ENCODE results near the gene CYP2U1.
"Not testable (repeated sequence)": the region's sequence is repeated elsewhere in the genome, so short reads cannot be mapped to it uniquely, and the experiment has no call there.

Gene CYP2U1

DNA sequence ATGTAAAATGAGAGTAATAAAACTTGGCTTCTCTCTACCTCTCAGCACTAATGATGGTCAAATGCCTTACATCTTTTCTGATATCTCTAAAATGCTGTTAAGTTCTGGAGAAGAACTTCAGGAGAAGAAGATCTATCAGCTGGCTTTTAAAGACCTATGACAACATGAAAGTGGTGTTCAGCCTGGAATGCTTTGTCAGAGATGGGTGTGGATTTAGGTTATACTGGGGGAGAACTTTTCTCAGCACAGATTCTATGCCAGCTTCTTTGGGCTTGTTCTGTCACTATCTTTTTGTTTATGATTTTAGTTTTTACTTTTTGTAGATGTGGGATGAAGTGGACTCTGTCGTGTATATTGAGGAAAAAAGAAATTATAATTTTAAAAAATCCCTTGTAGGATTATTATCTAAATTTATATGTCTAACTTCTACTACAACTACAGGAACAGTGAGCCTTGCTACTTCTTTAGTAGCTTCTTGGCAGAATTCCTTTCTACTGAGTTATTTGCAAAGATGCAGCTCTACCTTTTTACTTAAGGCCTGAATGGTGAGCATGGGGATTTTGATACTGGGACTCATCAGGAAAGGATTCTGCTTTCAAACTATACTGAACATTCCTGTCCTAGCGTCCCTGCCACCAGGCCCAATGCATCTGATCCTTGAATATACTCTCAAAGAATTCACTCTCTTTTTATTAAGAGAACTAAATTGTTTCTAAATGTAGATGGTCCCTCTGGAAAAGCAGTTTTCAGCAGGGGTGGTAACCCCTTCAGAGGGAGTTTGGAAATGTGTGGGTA is 19.6 kb downstream of the CYP2U1 start:
- Histone ChIP-seq H3K4me2 (no peak overlapping the region), H3K27ac (no peak overlapping the region), H3K9ac (no peak overlapping the region), H4K20me1 (no peaks in the 10 kb centered on the region), H3K9me3 (peaks cover 7% of the 10 kb centered on the region; the same call in 1 of the 2 replicates), H3K4me3 (no peak overlapping the region), H3K4me1 (no peaks in the 10 kb centered on the region), H3K36me3 (peaks cover 38% of the 10 kb centered on the region), H3K27me3 (no peaks in the 10 kb centered on the region)
- no peak for TF ChIP-seq Cebpa-rat (IDR thresholded peaks at IDR 0.05)

GRCh38 chr4:107951551-107951950 is 20.2 kb downstream of the CYP2U1 start:
- H3K4me1 ChIP-seq = no peaks in the 10 kb centered on the region
- no peak overlapping the region for H3K27ac ChIP-seq
- H4K20me1 ChIP-seq = no peaks in the 10 kb centered on the region
- H3K4me2 ChIP-seq = no peak overlapping the region
- H3K9ac ChIP-seq = no peak overlapping the region
- peaks cover 36% of the 10 kb centered on the region for H3K36me3 ChIP-seq
- no peaks in the 10 kb centered on the region for H3K27me3 ChIP-seq
- H3K9me3 ChIP-seq = peaks cover 11% of the 10 kb centered on the region
- TF ChIP-seq Cebpa-rat (IDR thresholded peaks at IDR 0.05) = no peak
- H3K4me3 ChIP-seq = no peak overlapping the region

DNA sequence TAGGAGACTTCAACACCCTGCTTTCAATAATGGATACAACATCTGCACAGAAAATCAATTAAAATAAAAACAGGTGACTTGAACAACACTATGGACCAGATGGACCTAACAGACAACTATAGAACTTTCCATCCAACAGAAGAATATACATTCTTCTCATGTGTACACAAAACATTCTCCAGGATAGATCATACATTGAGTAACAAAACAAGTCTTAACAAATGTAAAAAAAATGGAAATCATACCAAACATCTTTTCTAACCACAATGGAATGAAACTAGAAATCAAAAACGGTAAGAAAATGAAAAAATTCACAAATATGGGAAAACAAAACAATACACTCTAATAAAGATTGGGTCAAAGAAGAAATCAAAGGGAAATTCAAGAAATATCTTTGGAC is 24.7 kb downstream of the CYP2U1 start:
- H3K4me1 ChIP-seq = no peaks in the 10 kb centered on the region

GRCh38 chr4:107966903-107967302 is 35.6 kb downstream of the CYP2U1 start:
- H3K9ac ChIP-seq = no peak overlapping the region
- no peaks in the 10 kb centered on the region for H3K27me3 ChIP-seq
- no peak overlapping the region for H3K4me3 ChIP-seq
- peaks cover 2% of the 10 kb centered on the region for H3K4me1 ChIP-seq
- H3K4me2 ChIP-seq = no peak overlapping the region
- H3K27ac ChIP-seq = no peak overlapping the region
- H3K36me3 ChIP-seq = no peaks in the 10 kb centered on the region
- H3K9me3 ChIP-seq = peaks cover 6% of the 10 kb centered on the region; the same call in 1 of the 2 replicates
- TF ChIP-seq Cebpa-rat (IDR thresholded peaks at IDR 0.05) = no peak
- no peaks in the 10 kb centered on the region for H4K20me1 ChIP-seq

More for the DNA sequence above, 24.7 kb downstream of the CYP2U1 start:
- peaks cover 2% of the 10 kb centered on the region; the same call in 1 of the 2 replicates for H3K36me3 ChIP-seq
- TF ChIP-seq Cebpa-rat (IDR thresholded peaks at IDR 0.05) = no peak
- H3K27ac ChIP-seq = no peak overlapping the region
- no peak overlapping the region for H3K9ac ChIP-seq
- H3K4me3 ChIP-seq = no peak overlapping the region
- no peaks in the 10 kb centered on the region for H3K27me3 ChIP-seq
- H3K4me2 ChIP-seq = no peak overlapping the region
- H4K20me1 ChIP-seq = no peaks in the 10 kb centered on the region
- H3K9me3 ChIP-seq = peaks cover 20% of the 10 kb centered on the region

DNA sequence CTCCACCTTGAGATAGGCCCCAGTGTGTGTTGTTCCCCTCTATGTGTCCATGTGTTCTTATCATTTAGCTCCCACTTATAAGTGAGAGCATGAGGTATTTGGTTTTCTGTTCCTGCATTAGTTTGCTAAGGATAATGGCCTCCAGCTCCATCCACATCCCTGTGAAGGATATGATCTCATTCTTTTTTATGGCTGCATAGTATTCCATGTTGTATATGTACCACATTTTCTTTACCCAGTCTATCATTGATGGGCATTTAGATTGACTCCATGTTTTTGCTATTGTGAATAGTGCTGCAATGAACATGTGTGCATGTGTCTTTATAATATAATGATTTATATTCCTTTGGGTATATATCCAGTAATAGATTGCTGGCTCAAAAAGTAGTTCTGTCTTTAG is 36.2 kb downstream of the CYP2U1 start:
- H3K9ac ChIP-seq, H3K9me3 ChIP-seq, H3K4me3 ChIP-seq, H4K20me1 ChIP-seq, H3K27me3 ChIP-seq, H3K4me2 ChIP-seq, H3K27ac ChIP-seq, H3K4me1 ChIP-seq, H3K36me3 ChIP-seq: not testable (repeated sequence)

GRCh38 chr4:107967921-107968320 is 36.6 kb downstream of the CYP2U1 start:
- H3K36me3 ChIP-seq, H4K20me1 ChIP-seq, H3K27ac ChIP-seq, H3K4me2 ChIP-seq, H3K27me3 ChIP-seq, H3K9ac ChIP-seq, H3K9me3 ChIP-seq, H3K4me3 ChIP-seq, H3K4me1 ChIP-seq: not testable (repeated sequence)

DNA sequence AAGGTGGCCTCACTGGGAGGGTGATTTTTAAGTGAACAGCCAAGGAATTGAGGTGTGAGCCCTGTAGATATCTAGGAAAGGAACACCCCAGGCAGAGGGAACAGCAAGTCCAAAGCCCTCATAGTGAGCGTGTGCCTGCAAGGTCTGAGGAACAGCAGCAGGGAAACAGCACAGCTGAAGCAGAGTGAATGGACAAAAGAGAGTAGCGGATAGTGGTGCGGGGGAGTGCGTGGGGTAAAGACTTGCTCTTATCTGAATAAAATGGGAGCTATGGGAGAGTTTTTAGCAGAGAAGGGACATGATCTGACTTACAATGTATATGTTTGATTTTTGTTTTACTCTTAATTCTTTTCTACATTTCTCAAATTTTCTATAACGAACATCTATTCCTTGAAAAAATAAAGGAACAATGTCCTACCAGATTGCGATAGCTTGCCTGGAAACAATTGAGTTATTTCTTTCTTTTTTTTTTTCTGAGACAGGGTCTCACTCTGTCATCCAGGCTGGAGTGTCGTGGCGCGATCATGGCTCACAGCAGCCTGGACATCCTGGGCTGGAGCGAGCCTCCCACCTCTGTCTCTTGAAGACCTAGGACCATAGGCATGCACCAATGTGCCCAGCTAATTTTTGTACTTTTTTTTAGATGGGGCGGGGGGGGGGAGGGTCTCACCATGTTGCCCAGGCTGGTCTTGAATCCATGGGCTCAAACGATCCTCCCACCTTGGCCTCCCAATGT is 38.9 kb downstream of the CYP2U1 start:
- H3K4me2 ChIP-seq = no peak overlapping the region
- H4K20me1 ChIP-seq = no peaks in the 10 kb centered on the region
- H3K27me3 ChIP-seq = no peaks in the 10 kb centered on the region
- H3K36me3 ChIP-seq = no peaks in the 10 kb centered on the region
- peaks cover 9% of the 10 kb centered on the region; the same call in 1 of the 2 replicates for H3K9me3 ChIP-seq
- H3K4me3 ChIP-seq = no peak overlapping the region
- no peak overlapping the region for H3K27ac ChIP-seq
- H3K4me1 ChIP-seq = peaks cover 8% of the 10 kb centered on the region
- TF ChIP-seq Cebpa-rat (IDR thresholded peaks at IDR 0.05) = no peak
- no peak overlapping the region for H3K9ac ChIP-seq

GRCh38 chr4:107972605-107973004 is 41.3 kb downstream of the CYP2U1 start:
- Histone ChIP-seq H3K9me3 (peaks cover 3% of the 10 kb centered on the region; the same call in 1 of the 2 replicates), H3K27ac (no peak overlapping the region), H3K36me3 (no peaks in the 10 kb centered on the region), H3K27me3 (no peaks in the 10 kb centered on the region), H4K20me1 (no peaks in the 10 kb centered on the region), H3K4me1 (peaks cover 8% of the 10 kb centered on the region), H3K9ac (no peak overlapping the region), H3K4me3 (no peak overlapping the region), H3K4me2 (no peak overlapping the region)
- TF ChIP-seq Cebpa-rat (IDR thresholded peaks at IDR 0.05) = no peak

DNA sequence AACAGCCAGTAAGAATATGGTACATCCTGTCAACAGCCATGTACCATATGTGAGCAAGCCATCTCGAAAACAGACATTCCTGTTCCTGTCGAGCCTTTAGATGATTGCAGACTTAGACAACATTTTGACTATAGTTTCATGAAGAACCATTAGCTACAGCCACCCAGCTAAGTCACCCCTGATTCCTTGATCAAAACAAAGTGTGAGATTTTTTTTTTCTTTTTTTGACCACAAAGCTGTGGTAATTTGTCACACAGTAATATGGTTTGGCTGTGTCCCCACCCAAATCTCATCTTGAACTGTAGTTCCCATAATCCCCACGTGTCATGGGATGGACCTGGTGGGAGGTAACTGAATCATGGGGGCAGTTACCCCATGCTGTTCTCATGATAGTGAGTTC is 43.2 kb downstream of the CYP2U1 start:
- Histone ChIP-seq H3K4me1 (peaks cover 8% of the 10 kb centered on the region), H3K36me3 (no peaks in the 10 kb centered on the region), H3K9me3 (peaks cover 3% of the 10 kb centered on the region), H3K27ac (no peak overlapping the region), H3K9ac (no peak overlapping the region), H4K20me1 (no peaks in the 10 kb centered on the region), H3K4me3 (no peak overlapping the region), H3K27me3 (no peaks in the 10 kb centered on the region), H3K4me2 (no peak overlapping the region)
- no peak for TF ChIP-seq Cebpa-rat (IDR thresholded peaks at IDR 0.05)

GRCh38 chr4:107977482-107977881 is 46.1 kb downstream of the CYP2U1 start:
- Histone ChIP-seq H3K9me3 (peaks cover 21% of the 10 kb centered on the region), H3K27ac (no peak overlapping the region), H3K4me2 (no peak overlapping the region), H3K9ac (no peak overlapping the region), H4K20me1 (no peaks in the 10 kb centered on the region), H3K27me3 (no peaks in the 10 kb centered on the region), H3K36me3 (no peaks in the 10 kb centered on the region), H3K4me3 (no peak overlapping the region), H3K4me1 (no peaks in the 10 kb centered on the region)
- TF ChIP-seq Cebpa-rat (IDR thresholded peaks at IDR 0.05) = no peak

Measured in BLaER1 (cell line).